ENCODE results near the gene AUTS2.

Gene AUTS2

DNA sequence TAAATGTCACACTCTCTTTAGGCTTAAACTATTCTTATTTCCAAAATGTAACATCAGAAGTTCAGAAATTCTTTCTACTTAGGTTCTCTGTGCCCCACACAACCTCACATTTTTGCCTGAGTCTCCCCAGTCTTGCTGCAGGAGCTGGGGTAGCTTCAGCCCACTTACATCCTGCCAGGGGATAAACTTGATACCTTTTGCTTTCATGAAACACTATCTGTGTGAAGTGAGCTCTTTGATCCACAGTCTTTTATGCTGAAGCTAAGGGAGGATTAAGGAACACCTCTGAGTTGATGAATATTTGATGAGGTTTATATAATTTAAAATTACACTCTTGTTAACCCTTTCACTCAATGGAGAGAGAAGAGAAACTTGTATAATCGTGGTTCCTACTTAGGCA lies 341.0 kb downstream of the AUTS2 start:
- no peak for DNase-seq (ENCODE audit: low spot score)

DNA sequence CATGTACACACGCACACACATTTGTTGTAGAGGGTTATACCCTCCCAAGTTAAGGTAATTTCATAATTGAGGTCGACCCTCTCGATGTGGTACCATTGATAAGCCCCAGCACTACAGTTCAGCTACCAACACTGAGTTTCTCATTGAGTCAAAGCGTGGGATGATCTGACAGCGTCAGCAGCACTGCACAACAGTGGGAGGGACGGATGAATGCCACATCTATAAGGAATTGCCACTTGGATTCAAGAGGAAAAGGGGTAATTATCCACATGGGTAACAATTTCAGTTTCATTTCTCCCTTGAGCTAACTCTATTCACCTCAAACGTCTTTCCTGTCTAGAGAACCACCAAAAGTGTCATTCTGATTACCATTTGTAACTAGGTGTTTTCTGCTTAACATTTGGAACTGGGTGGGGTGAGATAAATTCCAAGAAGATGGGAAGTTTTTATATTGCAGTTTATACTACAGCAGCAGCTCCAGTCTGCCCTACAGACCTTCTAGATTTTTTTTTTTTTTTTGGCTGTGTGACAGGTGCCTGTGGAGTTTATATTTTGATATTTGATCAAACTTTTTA lies 342.9 kb downstream of the AUTS2 start:
- no peak for DNase-seq (ENCODE audit: low spot score)

DNA sequence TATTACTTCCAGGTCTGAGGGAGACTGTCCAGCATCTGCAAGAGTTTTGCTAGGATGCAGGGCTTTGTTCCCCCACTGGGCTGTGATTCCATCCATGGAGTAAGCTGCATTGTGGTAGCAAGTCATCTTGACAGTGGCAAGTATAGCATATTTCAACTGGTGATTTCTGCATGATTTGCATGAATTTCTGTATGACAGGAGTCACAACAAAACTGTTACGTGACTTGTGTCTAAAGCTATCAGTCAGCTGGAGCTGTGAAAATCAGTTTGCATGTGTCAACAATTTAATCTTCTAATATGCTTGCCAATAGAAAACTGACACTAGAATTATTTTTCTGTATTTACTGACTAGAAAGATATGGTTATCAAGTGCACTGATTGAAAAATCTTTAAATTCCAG lies 344.3 kb downstream of the AUTS2 start:
- no peak for DNase-seq (ENCODE audit: low spot score)

DNA sequence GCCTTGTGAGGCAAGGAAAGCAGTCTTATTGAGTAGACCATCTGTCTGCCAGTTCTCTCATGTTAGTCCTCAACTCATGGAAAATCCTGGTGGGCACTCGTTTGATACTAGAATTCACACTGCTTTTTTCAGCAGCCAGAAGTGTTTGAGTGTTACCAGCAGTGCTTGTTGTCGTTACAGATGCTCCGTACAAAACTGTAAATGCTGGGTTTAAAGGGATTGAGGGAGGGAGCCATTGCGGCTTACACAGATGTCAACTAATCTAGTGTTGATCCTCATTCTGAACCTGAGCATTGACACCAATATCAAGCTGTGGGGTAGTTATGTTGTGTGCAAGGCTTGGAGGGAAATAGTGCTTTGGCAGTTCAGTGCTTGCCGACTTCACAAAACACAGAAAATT lies 348.6 kb downstream of the AUTS2 start:
- no peak for DNase-seq (ENCODE audit: low spot score)

DNA sequence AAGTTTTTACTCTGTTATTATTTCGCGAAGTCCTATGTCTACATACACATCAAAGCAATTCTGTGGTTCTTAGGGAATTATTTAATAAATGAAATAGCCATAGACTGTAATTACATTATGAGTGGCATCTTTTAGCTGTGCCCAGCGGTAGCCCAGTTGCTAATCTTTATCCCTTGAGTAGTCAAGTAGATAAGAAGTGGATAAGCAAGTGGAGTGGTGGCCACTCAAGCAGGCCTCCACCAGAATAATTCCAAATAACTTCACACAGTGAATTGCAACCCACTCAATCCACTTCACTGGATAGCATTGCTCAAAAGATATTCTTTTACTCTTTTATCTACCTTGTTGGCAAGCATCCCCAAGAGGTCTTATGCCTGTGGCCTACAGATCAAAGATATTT lies 349.7 kb downstream of the AUTS2 start:
- no peak for DNase-seq (ENCODE audit: low spot score)

DNA sequence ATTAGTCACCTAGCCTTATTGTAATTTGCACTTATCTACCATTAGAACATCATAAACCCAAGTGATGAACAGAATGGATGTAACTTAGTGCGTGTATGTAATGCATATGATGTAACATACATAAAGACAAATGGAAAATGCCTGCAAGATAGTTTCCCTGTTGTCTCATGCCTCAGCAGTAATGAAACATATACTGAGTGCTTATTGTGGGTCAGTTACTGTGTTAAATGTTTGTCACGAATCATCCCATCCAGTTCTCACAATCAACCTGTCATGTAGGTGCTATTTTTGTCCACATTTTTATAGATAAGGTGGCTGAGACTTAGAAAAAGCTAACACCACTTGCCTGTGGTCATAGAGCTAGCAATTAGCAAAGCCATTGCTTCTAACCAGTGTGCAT lies 350.8 kb downstream of the AUTS2 start:
- DNase-seq (ENCODE audit: low spot score) = no peak

DNA sequence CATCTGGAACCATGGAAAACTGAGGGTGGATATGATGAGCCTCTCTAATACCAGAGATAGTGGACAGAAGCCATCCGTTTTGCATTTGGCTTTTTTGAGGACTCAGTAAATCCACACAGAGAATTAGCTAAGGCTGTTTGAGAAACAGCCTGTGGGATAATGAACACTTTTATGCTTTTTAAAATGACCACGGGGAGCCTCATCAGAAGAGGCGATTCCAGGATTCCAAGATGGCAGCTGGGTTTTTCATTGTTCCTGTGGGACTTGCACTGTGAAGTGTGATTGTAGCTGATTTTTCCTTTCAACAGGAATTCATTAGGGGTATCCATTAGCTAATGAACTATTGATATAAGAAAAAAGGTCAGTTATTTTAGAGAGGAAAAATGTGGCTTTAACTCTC lies 353.2 kb downstream of the AUTS2 start:
- no peak for DNase-seq (ENCODE audit: low spot score)

DNA sequence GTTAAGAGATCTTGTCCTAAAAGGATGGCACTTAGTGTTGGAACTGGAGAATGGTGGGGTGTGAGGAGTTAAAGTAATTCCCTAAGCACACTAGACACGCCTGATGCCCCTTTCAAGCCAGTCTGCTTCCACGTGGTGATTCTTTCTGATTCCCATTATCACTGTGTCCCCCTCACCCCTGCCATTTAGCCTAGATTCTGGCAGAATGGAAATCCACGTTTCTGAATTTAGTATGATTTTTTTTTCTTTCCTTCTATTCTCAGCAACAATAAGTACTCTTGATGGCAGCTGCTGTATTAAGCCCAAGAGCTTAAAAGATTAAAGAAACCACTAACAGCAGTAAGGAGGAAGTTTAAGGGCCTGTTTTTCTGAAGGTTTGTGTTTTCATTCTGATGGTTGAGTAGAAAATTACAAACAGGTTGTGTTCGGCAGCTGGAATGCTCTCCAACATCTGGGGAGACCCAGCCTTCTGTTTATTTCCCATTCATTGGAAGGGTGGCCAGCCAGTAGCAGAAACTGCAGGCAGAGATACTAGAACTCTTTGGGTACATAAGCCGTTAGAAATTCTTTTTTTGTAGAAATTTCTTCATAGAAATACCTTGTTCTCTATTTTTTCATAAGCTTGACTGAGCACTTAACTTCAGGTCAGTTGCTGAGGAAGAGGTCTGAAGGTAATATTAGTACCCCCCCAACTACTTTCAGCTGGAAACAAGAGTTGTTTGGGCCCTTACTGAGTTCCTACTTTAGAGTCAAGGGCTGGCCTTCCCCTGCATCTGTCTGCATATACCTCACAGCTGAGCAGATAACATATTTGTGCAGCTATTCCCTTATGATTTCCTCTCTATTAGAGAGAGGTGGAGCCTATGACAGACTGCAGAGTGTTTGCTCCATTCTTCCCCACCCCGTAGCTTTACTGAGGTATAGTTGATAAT lies 355.1 kb downstream of the AUTS2 start:
- DNase-seq (ENCODE audit: low spot score) = no peak

DNA sequence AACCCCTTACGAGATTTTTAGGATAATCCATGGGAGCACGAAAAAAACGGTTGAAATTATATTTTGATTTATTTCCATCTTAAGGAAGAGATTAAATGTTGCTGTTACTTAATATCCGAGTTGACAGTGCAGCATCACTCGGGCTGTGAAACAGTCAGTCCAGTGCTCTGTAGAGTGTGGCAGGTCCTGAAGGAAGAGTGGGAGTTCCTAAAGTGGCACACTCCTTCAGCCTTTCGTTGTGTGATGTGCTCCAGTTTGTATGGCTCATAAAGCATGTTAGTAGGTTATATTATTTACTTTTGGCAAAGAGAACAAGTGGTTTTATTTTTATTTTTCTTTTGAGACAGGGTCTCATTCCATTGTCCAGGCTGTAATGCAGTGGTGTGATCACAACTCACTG lies 358.3 kb downstream of the AUTS2 start:
- DNase-seq (ENCODE audit: low spot score) = no peak

DNA sequence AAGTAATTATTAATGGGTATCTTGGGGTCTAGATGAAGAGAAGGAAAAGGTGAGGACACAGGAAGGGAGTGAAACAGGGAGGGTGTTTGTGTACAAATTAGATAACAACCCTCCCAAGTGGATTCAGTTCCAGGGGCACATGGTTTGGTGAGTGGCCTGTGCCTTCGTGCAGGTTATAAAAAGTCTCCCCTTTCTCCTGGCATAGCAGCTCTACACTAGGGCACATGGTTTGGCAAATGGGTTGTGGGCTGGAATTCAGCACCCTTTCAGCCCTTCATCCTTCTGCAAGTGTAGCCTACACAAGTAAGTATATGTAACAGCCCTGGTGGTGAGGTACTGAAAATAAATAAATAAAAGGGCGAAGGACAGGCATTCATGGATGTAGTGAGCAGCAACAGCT lies 359.4 kb downstream of the AUTS2 start:
- DNase-seq (ENCODE audit: low spot score) = no peak

DNA sequence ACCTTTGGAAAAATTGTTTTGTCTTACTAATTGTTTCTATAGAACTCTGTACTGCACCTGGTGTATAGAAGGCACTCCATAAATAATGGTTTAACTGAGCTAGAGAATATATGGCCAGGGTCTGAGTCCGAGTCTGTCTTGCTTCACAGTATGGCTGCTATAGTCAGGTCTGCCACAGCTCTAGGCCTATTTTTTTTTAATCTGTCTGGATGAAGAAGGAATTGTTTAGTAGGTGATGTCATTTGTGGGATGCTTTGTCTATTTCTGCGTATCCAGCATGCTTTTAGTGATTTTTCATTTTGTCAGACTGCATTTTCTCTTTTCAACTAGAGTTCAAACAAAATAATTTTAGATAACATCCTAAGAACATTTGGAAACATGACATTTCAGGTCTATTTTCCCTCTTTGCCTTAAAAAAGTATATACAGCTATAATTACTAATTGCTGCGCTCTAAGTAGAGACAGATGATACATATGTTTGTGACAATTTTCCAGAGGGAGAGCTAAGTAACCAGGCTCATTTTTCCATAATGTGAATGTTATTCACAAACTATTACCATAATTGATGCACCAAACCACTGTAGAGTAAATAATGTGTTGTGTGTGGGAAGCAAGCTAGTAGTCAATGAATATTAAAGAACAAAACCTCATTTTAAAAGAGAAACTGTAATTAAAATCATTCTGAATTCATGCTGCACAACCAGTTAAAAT lies 361.7 kb downstream of the AUTS2 start:
- DNase-seq (ENCODE audit: low spot score) = no peak

DNA sequence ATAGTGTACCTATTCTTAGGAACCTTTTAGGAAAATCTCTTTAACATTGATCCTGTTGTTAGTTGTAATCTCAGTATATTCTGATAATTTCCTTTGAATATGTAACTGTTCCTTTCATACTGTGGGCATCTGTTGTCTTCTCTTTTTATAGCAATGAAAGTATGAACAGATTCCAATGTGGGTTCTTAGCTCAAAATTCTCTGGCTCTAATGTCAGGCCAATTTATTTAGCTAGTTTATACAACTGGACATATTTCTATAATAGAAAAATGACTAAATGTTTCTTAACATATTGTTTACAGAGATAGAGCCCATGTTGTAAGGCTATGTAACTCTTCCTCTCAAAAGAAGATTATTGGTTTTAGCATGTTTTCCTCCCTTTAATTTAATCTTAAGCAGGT lies 363.2 kb downstream of the AUTS2 start:
- DNase-seq (ENCODE audit: low spot score) = no peak

DNA sequence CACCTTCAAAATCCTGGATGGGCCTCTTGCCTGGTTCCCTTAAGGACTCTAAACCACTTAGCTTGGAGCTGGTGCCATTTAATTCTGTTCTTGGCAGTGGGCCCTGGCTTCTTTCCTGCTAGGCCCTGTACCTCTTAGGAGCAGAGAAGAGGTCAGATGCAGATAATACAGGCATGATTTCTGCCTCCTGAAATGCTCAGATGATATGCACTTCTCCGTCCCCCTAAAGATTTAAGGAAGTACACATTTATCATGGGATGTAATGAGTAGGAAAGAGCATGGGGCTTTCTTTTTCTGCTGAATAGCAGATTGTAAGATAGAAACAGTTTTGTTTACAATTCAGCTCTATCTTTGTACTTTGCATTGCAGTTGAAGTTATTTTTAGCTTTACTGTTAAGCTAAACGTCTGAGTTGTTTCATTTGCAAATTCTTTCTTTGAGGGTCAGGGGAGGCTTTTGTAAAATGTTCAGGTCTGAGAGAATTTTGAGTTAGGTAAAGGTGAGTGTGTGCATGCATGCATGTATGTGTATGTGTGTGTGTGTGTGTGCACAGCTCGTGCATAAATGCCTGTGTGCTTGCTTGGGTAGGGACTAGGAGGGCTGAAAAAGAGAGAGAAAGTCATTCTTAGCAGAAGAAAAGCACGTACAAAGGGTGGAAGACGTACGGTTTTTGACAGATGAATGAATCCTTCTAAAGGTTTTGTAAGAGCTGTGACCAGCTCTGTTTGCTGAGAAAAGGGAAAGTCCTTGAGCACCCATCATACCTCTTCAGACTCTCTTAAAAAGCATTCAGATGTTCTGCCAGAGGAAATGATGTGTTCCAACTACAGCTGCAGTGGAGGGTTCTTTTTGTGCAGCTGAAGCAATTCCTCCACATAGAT lies 364.2 kb downstream of the AUTS2 start:
- no peak for DNase-seq (ENCODE audit: low spot score)

DNA sequence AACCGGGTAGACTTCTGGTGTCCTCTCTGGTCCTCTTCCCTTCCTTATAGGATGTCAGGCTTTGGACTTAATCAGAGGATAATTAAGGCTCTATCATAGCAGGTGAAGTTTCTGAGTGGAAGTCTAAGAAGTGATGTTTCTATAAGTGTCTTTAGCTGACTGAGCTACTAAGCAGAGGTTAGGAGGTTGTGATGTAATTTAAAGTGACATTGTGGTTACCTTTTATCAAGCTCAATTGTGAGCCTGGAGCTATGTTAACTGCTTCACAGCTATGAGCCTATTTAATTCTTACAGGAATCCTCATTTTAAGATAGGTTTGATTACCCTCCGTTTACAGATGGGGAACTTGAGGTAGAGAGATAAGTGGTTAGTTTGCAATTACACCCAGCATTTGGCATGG lies 365.1 kb downstream of the AUTS2 start:
- DNase-seq (ENCODE audit: low spot score) = no peak

DNA sequence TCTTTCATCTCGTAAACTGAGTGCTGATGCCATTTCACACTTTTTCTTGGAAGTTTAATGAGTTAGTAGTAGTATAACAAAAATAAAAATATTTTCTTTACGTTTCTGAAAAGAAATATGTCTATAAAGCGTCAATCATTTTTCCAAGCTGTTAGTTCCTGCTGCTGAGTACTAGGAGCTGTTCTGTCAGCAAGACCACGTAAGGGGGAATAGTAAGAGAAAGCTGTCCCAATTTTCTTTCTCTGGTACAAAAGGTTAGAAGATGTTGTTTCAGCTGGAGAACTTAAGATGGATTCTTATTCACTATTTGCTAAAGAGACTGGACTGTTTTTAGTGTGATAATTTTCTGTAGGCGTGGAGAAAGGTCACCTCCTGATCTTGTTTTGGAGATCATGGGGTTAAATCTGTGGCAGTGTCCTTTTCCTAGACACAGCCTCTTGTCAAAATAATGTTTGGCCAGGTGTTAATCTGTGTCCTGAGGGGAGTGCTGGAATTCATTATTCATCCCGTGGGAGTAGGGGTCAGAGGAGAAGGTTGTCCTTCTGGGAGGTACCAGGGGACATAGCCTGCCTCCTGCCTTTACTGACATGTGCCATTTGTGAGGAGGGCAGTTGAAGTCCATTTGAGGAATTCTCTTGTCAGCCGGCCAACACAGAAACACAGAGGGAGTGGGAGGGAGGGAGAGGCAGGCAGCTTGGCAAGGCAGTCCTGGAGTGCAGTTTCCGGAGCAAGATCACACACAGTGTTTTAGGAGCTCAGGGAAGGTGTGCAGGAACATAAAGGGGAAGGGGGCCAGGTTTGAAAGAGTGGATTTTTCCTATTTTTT lies 368.7 kb downstream of the AUTS2 start:
- DNase-seq (ENCODE audit: low spot score) = no peak

DNA sequence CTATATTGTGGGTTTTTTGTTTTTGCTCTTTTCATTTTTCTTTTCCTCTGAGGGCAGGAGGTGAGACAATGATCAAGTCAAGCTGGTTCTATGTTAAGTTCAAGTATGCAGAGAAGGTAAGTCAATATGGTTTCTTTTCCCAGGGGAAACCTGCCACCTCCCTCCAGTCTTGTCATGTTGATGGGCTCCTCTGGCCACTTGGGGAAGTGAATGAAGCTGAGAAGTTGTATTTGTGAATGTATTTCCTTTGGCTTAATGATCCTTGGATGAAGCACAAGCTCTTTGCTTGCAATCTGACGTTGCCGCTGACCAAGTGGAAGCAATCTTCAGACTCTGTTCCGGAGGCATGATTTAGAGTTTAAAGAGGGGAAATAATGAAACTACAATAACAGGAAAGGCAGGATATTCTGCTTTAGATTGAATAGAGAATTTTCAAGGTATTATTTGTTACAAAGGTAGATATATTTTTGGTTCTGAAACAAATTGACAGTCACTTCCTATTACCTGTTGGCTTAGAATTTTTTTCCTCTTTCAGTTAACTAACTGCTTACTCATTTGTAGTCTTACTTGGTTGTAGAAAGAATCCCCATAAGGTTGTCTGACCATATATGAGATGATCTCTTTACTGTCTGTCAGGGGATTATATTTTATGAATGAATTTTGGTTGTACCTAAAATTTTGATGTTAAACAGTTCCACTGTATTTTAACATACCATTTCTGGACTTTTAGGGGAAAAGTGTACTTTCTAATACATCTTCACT lies 369.6 kb downstream of the AUTS2 start:
- no peak for DNase-seq (ENCODE audit: low spot score)

DNA sequence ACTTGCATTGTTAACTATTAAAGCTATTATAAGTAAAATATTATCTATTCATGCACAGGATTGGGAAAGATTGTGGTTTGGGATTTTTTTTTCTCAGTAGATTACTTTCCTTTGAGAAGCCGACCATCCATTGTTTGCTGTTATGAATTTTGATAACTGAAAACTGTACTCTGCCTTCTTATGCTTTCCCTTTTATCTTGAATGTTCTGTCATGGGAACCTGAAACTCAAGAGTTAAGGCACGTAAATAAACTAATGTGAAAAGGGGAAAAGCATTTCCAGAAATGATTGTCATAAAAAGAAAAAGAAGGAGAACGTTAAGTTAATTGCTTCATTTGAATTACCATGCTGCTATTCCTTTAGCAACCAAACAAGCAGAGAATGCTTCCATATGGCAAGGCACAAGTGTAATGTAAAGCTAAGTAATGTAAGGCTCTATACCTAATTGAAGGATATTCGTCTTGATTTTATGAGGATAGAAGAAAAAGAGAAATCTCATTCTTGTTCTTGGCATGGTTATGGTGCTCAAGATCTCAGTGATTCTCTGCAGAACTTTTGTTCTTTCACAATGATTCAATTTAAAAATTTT lies 370.8 kb downstream of the AUTS2 start:
- DNase-seq (ENCODE audit: low spot score) = no peak

DNA sequence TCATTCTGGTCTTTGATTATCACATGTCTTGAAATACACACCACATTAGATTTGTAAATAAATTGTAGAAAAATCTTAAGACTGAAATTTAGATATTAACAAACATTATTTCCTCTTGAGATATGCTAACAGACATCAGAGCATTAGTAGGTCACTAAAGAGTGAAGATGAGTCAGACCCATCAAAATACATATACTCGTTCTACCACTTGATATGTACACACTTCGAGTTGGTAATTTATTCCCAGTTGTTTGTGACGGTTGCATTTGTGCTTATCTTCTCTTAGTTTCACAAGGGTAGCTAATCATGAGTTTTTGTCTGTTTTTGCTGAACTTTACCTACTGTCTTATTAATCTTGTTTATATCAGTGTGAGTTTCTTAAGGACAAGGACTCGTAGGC lies 383.4 kb downstream of the AUTS2 start:
- no peak for DNase-seq (ENCODE audit: low spot score)

DNA sequence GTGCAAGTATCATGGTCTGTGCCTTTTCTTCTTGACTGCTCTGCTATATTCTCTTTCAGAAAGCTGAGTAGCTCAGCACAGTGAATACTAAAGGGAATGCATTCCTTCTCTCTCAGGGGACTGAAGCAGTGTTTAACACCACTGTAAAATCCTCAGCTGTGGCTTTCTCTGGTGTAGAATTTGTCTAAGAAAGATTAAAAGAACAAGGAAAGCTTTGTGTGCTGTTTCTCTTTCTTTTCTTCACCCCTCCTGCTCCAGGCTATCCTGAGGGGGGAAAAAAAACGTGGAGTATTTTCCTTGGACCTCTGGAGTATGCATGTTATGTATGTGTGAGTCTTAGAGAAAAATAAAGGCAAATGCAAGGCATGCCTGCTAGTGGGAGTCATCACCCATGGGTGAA lies 383.9 kb downstream of the AUTS2 start:
- no peak for DNase-seq (ENCODE audit: low spot score)

DNA sequence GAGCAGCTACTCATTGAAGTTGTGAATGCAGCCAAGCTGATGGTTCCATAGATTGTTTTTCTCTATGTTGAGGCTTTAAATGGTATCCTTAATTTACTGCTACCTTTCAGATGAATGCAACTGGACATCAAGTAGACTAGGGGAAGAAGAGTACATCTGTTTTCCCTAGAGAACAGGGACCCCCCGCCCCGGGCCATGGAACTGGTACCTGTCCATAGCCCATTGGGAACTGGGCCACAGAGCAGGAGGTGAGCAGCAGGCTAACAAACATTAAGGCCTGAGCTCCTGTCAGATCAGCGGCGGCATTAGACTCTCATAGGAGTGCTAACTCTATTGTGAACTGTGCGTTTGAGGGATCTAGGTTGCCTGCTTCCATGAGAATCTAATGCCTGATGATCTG lies 391.3 kb downstream of the AUTS2 start:
- no peak for DNase-seq (ENCODE audit: low spot score)
